ENCODE measurements around the gene OTOS.

DNA sequence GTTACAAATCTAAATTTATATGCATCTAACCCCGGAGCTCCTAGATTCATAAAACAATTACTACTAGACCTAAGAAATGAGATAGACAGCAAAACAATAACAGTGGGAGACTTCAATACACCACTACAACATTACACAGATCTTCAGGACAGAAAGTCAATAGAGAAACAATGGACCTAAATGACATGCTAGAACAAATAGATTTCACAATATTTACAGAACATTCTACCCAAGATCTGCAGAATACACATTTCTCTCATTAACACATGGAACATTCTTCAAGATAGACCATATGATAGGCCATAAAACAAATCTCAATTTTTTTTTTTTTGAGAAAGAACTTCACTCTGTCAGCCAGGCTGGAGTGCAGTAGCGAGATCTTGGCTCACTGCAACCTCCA lies 42.1 kb downstream of the OTOS start:
- TF ChIP-seq, protein P1, sequence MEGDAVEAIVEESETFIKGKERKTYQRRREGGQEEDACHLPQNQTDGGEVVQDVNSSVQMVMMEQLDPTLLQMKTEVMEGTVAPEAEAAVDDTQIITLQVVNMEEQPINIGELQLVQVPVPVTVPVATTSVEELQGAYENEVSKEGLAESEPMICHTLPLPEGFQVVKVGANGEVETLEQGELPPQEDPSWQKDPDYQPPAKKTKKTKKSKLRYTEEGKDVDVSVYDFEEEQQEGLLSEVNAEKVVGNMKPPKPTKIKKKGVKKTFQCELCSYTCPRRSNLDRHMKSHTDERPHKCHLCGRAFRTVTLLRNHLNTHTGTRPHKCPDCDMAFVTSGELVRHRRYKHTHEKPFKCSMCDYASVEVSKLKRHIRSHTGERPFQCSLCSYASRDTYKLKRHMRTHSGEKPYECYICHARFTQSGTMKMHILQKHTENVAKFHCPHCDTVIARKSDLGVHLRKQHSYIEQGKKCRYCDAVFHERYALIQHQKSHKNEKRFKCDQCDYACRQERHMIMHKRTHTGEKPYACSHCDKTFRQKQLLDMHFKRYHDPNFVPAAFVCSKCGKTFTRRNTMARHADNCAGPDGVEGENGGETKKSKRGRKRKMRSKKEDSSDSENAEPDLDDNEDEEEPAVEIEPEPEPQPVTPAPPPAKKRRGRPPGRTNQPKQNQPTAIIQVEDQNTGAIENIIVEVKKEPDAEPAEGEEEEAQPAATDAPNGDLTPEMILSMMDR (IDR thresholded peaks at IDR 0.05): no peak
- no peak for TF ChIP-seq POLR2A (IDR thresholded peaks at IDR 0.05)
